HepG2 (cell line): ENCODE measurements around the gene FGD2. TPM values are rescaled to one million over a fixed set of nuclear protein-coding genes. Genes with fewer than 3 reads are reported as not detected.

Experiments used
- ATAC-seq: fragments of 200-7000 bp; cut with Tn5 transposase; 3 replicates; pipeline ENCODE4 v1.9.1; 2020; ENCODE audit warnings: mild to moderate bottlenecking, moderate library complexity
- BruUV-seq: library from RNA; stranded (reverse); fragments of 400-500 nt; replicated peaks from 2 replicates; lab custom pipeline; 2021; lab: Mats Ljungman, UMichigan
- CTCF ChIA-PET: fragments of 300-600 bp; formaldehyde crosslinking; extraction: SDS; loops from one replicate; lab custom pipeline; 2021; ENCODE audit warnings: low total read pairs, inconsistent platforms, low intra/inter-chr PET ratio; lab: Yijun Ruan, JAX
- POLR2A ChIA-PET: fragments of 350-600 bp; sonication (Branson Sonifier 250); formaldehyde crosslinking; loops from one replicate; lab custom pipeline; 2020; ENCODE audit warnings: antibody characterized with exemption, inconsistent platforms; lab: Yijun Ruan, JAX
- DNase-seq: peaks from one replicate; pipeline ENCODE4 v3.0.0-alpha.2; 2015; ENCODE audit warnings: low spot score
- FAIRE-seq: peaks from 3 replicates; lab custom pipeline; 2011; peaks lifted over from hg19 to GRCh38; lab: Jason Lieb, UNC
- H2AFZ ChIP-seq: one replicate; pipeline ENCODE4 v1.6.1; 2011; ENCODE audit warnings: low read length, inconsistent platforms
- H3K27ac ChIP-seq: fragments of 300-600 bp; 3 replicates; pipeline ENCODE4 v1.8.0; 2011; ENCODE audit warnings: mixed run types, mild to moderate bottlenecking, mixed read lengths, low read length, inconsistent platforms; ENCODE audit not compliant: insufficient read depth; ENCODE audit errors: extremely low read length
- H3K27me3 ChIP-seq, 2 experiments: fragments of 200-600 bp in 1 of 2; 2 replicates in 1 of 2; 3 replicates in 1 of 2; pipeline versions ENCODE4 v1.6.0 to v1.8.0; 2011; ENCODE audit warnings: low read length in 2 of 2, mild to moderate bottlenecking in 2 of 2, moderate library complexity in 2 of 2, inconsistent platforms in 1 of 2; ENCODE audit not compliant: insufficient read depth in 2 of 2, control insufficient read depth in 1 of 2
- H3K36me3 ChIP-seq, 2 experiments: fragments of 200-600 bp in 1 of 2; replicated peaks in 1 of 2; 2 replicates in 1 of 2; 3 replicates in 1 of 2; pipeline versions ENCODE4 v1.5.1 to v1.8.0; 2011; ENCODE audit warnings: low read length in 2 of 2, inconsistent platforms in 1 of 2; ENCODE audit not compliant: insufficient read depth in 2 of 2, control insufficient read depth in 1 of 2
- H3K4me1 ChIP-seq: 2 replicates; pipeline ENCODE4 v1.5.1; 2012; ENCODE audit warnings: low read length, inconsistent platforms; ENCODE audit not compliant: insufficient read depth
- H3K4me2 ChIP-seq: 2 replicates; pipeline ENCODE4 v1.6.0; 2011; ENCODE audit warnings: low read depth, low read length, inconsistent platforms
- H3K4me3 ChIP-seq, 3 experiments: fragments of 200-600 bp in 1 of 3; sonication (generic), shearing (Covaris generic) in 1 of 3; replicated peaks in 1 of 3; 2 replicates each; pipeline ENCODE4 v1.5.1; 2011 to 2016; ENCODE audit warnings: low read length in 3 of 3, inconsistent platforms in 2 of 3, low read depth in 2 of 3, mild to moderate bottlenecking in 2 of 3, control low read depth in 1 of 3, mixed read lengths in 1 of 3; ENCODE audit not compliant: insufficient read depth in 1 of 3
- H3K79me2 ChIP-seq: one replicate; pipeline ENCODE4 v1.6.1; 2011; ENCODE audit warnings: low read length, inconsistent platforms; ENCODE audit not compliant: insufficient read depth
- H3K9ac ChIP-seq: 2 replicates; pipeline ENCODE4 v1.6.0; 2011; ENCODE audit warnings: mild to moderate bottlenecking, low read depth, low read length, inconsistent platforms; ENCODE audit not compliant: insufficient read depth
- H3K9me3 ChIP-seq: 2 replicates; pipeline ENCODE4 v1.5.1; 2012; ENCODE audit warnings: mild to moderate bottlenecking, low read length
- H4K20me1 ChIP-seq: 2 replicates; pipeline ENCODE4 v1.6.0; 2011; ENCODE audit warnings: inconsistent platforms, mild to moderate bottlenecking, low read length, moderate library complexity; ENCODE audit not compliant: insufficient read depth
- CTCF ChIP-seq: sonication (generic); formaldehyde crosslinking; IDR thresholded peaks from 2 replicates; pipeline ENCODE4 v1.5.0; 2020; ENCODE audit warnings: mild to moderate bottlenecking, missing genetic modification reagents, moderate library complexity
- FOSL2 ChIP-seq: sonication (generic); formaldehyde crosslinking; IDR thresholded peaks from 2 replicates; pipeline ENCODE4 v1.4.0; 2020; ENCODE audit warnings: missing genetic modification reagents
- HMGA1 ChIP-seq: sonication (generic); formaldehyde crosslinking; conservative IDR thresholded peaks from 2 replicates; pipeline ENCODE4 v1.4.0; 2020; ENCODE audit warnings: missing genetic modification reagents
- NFRKB ChIP-seq: fragments of 450-650 bp; IDR thresholded peaks from 2 replicates; pipeline ENCODE4 v1.6.1; 2017
- NR2F1 ChIP-seq, 2 experiments: fragments of 450-650 bp in 1 of 2; formaldehyde crosslinking in 1 of 2; IDR thresholded peaks; 2 replicates each; pipeline versions ENCODE4 v1.5.0 to v1.6.1; 2016 to 2020; ENCODE audit warnings: mild to moderate bottlenecking in 1 of 2, missing compliant biosample characterization in 1 of 2, missing genetic modification reagents in 1 of 2, moderate library complexity in 1 of 2
- SETDB1 ChIP-seq: sonication (generic); formaldehyde crosslinking; IDR thresholded peaks from 2 replicates; pipeline ENCODE4 v1.5.1; 2020; ENCODE audit warnings: missing genetic modification reagents, mild to moderate bottlenecking, borderline replicate concordance
- USF2 ChIP-seq, 2 experiments: sonication (generic) in 1 of 2; formaldehyde crosslinking in 1 of 2; IDR thresholded peaks; 2 replicates each; pipeline versions ENCODE4 v1.5.1 to v1.6.1; 2011 to 2020; ENCODE audit warnings: borderline replicate concordance in 1 of 2, low read depth in 1 of 2, low read length in 1 of 2, mild to moderate bottlenecking in 1 of 2, missing genetic modification reagents in 1 of 2, moderate library complexity in 1 of 2
- ZNF768 ChIP-seq: sonication (generic); formaldehyde crosslinking; IDR thresholded peaks from 2 replicates; pipeline ENCODE4 v1.4.0; 2020; ENCODE audit warnings: missing genetic modification reagents
- WGBS: methylation state at CpG from one replicate; pipeline ENCODE4 v1.1.6; 2017; ENCODE audit warnings: low lambda C conversion rate; 5-methylcytosine and 5-hydroxymethylcytosine counted together
- in situ Hi-C: cut with HindIII; loops from 2 replicates; pipeline ENCODE4 v1.10.0; 2017; ENCODE audit warnings: low pct_unique_long_range_greater_than_20kb; ENCODE audit not compliant: extremely low pct_ligation_motif_present
- intact Hi-C: fragments of 100-400 bp; cut with micrococcal nuclease; formaldehyde crosslinking; loops from one replicate; pipeline ENCODE4 v1.10.0; 2022; ENCODE audit not compliant: unreplicated experiment
- polyA plus RNA-seq, 8 experiments: library from polyadenylated mRNA; depleted of rRNA in 3 of 8; stranded (reverse) in 7 of 8; unstranded in 1 of 8; fragments of >200 nt; fragmentation: Illumina TruSeq in 4 of 8; extraction: Trizol in 4 of 8; gene quantifications; 2 replicates each; pipeline versions ENCODE4 v1.2.1 to v1.2.3, GENCODE V29; 2011 to 2016; ENCODE audit warnings: low read depth in 4 of 8, missing spikeins in 1 of 8, mixed read lengths in 1 of 8; ENCODE audit not compliant: insufficient read depth in 1 of 8
- total RNA-seq, 5 experiments: library from RNA; depleted of rRNA; stranded (reverse); fragments of >200 nt; fragmentation: Illumina TruSeq; extraction: Trizol; gene quantifications; 2 replicates each; pipeline ENCODE4 v1.2.3, GENCODE V29; 2016; ENCODE audit warnings: low read depth in 1 of 5

FGD2 gene
- total and polyA plus RNA-seq, 2 of the 13 experiments (the other 11 are each of a cell fraction or from before 2014, with no cell fraction given), result not detected

- no peak overlapping the region for H3K4me3 ChIP-seq
- H3K4me2 ChIP-seq, result no peak overlapping the region
- WGBS, result 44% methylated on average over 12 of the region's 15 CpGs
- ChIA-PET CTCF (interaction anchor here (2.6 to 3.9 kb wide), 2 partner anchors 9 to 182 kb away, joined by 19 to 68 read pairs; no protein-coding TSS in a partner anchor), POLR2A (interaction anchor here (0.8 to 0.9 kb wide), 2 partner anchors 142 to 149 kb away, joined by 4 to 5 read pairs; partner anchors contain the start of gene PIM1)
- no peak overlapping the region for H2AFZ ChIP-seq
- peaks cover 3 to 38% of the 10 kb centered on the region in 2 experiments; a peak in 4 of 5 replicates for H3K27me3 ChIP-seq
- in situ Hi-C loops (loop anchor here (10.0 kb wide), 1 partner anchor 148 kb away; the partner anchor contains the start of gene PIM1), intact Hi-C loops (no loop called here)
- no peaks in the 10 kb centered on the region for H4K20me1 ChIP-seq
- BruUV-seq, result no TSS peak
- DNase-seq (no peak), FAIRE-seq (no peak), ATAC-seq (no peak)
- TF ChIP-seq HMGA1 (CRISPR knock-in tag) (no peak), ZNF768 (CRISPR knock-in tag) (peak; percentile 97)
- peaks cover 50% of the 10 kb centered on the region for H3K4me1 ChIP-seq
- no peaks in the 10 kb centered on the region for H3K36me3 ChIP-seq
- H3K79me2 ChIP-seq, result no peaks in the 10 kb centered on the region
- H3K9ac ChIP-seq, result no peak overlapping the region
- no peak overlapping the region for H3K27ac ChIP-seq
- H3K9me3 ChIP-seq, result no peaks in the 10 kb centered on the region
Observed at GRCh38 chr6:37027036-37027720, 21.7 kb downstream of the FGD2 start.

- in situ Hi-C loops (loop anchor here (10.0 kb wide), 1 partner anchor 147 kb away; the partner anchor contains the start of gene PIM1), intact Hi-C loops (loop anchor here (2.0 kb wide), 1 partner anchor 23 kb away; no protein-coding TSS in a partner anchor)
- ChIA-PET POLR2A (interaction anchor here (0.8 to 2.1 kb wide), 3 partner anchors 142 to 148 kb away, joined by 4 to 18 read pairs (median 5); partner anchors contain the start of gene PIM1), CTCF (interaction anchor here (2.6 to 3.9 kb wide), 2 partner anchors 10 to 182 kb away, joined by 19 to 68 read pairs; no protein-coding TSS in a partner anchor)
- H3K36me3 ChIP-seq, result no peaks in the 10 kb centered on the region
- H3K4me3 ChIP-seq, result no peak overlapping the region
- H3K9ac ChIP-seq, result no peak overlapping the region
- H3K27me3 ChIP-seq, result peaks cover 3 to 40% of the 10 kb centered on the region in 2 experiments; a peak in 4 of 5 replicates
- ATAC-seq (no peak; the same call in 2 of the 3 replicates), DNase-seq (no peak), FAIRE-seq (no peak)
- no peaks in the 10 kb centered on the region for H4K20me1 ChIP-seq
- TF ChIP-seq USF2 (IDR thresholded peaks at IDR 0.05; ENCODE audit: low read depth, low read length) (no peak), USF2 (CRISPR knock-in tag; IDR thresholded peaks at IDR 0.05; ENCODE audit: borderline replicate concordance) (peak; percentile 50; the same call in 1 of the 2 replicates), FOSL2 (0 out of 2 replicates have a peak, but pooled peaks have one; percentile 4), NR2F1 (CRISPR knock-in tag; IDR thresholded peaks at IDR 0.05) (0 out of 4 replicates have a peak, but pooled peaks of 1 of the 2 experiments have one; percentile 17), SETDB1 (CRISPR knock-in tag) (no peak), NFRKB (no peak), CTCF (0 out of 2 replicates have a peak, but pooled peaks have one; percentile 16)
- H3K79me2 ChIP-seq, result no peaks in the 10 kb centered on the region
- peaks cover 44% of the 10 kb centered on the region for H3K4me1 ChIP-seq
- no TSS peak for BruUV-seq
- H3K9me3 ChIP-seq, result no peaks in the 10 kb centered on the region
- no peak overlapping the region for H3K27ac ChIP-seq
- 47% methylated on average over 17 of the region's 17 CpGs for WGBS
- no peak overlapping the region for H3K4me2 ChIP-seq
- H2AFZ ChIP-seq, result no peak overlapping the region
Observed at GRCh38 chr6:37027811-37028469, 22.5 kb downstream of the FGD2 start.
